HG02852 (cell line): ENCODE data around the gene CCNK.

Experiments
- ATAC-seq: cut with Tn5 transposase; IDR thresholded peaks from one replicate; pipeline ENCODE4 v1.9.1; 2021; ENCODE audit warnings: mild to moderate bottlenecking, moderate library complexity; ENCODE audit not compliant: unreplicated experiment

Gene CCNK

DNA sequence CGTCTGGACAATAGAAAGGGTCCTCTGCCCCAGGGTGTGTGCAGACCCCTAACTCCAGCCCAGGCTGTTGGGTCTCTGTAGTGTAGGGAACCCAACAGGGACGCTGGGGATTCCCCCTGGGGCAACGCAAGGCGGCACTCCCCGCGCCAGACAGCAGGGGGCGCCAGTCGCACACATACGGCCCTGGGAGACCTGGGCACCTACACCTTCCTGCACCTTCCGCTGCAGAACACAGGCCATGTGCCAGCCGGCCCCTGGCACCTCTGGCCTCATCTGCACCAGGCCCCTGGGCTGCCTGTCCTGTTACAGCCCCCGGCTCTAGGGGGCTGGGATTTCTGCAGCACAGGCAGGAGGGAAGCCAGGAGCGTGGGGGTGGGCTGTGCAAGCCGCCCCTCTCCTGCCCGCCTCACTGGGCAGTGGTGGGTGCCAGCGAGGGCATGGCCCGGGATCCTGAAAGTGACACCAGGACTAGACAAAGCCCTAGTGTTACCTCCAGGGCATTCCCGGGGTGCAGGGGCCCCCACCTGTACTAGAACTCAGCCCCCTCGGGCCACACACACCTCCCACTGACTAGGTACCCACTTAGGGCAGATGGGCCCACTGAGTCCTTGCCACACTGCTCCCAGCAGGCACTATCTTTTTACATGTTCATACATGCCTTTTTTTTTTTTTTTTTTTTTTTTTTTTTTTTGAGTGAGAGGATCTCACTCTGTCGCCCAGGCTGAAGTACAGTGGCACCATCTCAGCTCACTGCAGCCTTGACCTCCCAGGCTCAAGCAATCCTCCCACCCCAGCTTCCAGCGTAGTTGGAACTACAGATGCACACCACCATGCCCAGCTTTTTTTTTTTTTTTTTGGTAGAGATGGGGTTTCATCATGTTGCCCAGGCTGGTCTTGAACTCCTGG lies 37.5 kb downstream of the CCNK start:
- ATAC-seq: peak; percentile 68

- no peak for ATAC-seq
Measured at GRCh38 chr14:99519347-99519881, 38.2 kb downstream of the CCNK start.

DNA sequence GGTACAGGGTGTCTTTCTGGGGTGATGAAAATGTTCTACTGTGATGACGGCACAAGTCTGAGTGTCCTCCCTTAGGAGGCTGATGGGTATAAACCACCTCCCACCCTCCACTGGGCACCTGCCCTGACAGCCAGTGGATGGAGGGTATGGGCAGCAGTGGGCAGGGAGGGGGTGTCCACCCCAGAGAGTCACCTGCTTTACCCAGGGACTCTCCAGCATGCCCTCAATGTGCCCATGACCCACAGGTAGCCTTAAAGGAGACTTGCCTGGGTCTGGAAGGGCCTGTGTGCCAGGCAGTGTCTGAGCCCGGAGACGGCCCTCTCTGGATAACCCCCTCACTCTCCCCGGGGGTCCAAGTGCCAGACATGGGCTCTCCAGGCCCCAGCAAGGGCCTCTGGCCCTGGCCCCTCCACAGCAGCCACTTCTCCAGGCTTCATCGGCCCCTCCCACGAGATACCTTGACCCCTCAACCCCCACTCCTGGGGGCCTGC lies 38.8 kb downstream of the CCNK start:
- no peak for ATAC-seq

GRCh38 chr14:99520571-99521081 lies 39.4 kb downstream of the CCNK start:
- no peak for ATAC-seq

GRCh38 chr14:99521176-99522024 lies 40.2 kb downstream of the CCNK start:
- ATAC-seq: no peak

GRCh38 chr14:99522025-99522401 lies 40.8 kb downstream of the CCNK start:
- ATAC-seq: no peak

GRCh38 chr14:99522457-99522891 lies 41.3 kb downstream of the CCNK start:
- no peak for ATAC-seq

GRCh38 chr14:99522934-99523703 lies 41.9 kb downstream of the CCNK start:
- no peak for ATAC-seq

DNA sequence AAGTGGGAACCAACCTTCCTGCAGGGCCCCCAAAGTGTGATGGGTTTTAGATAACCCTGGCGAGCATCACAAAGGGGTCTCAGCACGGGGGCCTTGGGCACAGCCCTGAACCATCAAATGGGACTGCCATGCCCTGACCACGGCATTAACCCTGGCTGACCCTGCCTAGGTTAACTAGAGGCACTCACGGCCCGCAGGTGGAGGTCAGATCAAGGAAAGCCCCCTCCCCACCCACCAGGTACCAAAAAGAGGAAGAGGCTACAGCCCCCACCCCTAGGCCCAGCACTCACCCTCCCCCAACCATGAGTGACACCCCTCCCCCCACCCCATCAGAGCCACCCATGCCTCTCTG lies 42.5 kb downstream of the CCNK start:
- ATAC-seq: no peak

GRCh38 chr14:99524091-99524661 lies 43.0 kb downstream of the CCNK start:
- no peak for ATAC-seq

DNA sequence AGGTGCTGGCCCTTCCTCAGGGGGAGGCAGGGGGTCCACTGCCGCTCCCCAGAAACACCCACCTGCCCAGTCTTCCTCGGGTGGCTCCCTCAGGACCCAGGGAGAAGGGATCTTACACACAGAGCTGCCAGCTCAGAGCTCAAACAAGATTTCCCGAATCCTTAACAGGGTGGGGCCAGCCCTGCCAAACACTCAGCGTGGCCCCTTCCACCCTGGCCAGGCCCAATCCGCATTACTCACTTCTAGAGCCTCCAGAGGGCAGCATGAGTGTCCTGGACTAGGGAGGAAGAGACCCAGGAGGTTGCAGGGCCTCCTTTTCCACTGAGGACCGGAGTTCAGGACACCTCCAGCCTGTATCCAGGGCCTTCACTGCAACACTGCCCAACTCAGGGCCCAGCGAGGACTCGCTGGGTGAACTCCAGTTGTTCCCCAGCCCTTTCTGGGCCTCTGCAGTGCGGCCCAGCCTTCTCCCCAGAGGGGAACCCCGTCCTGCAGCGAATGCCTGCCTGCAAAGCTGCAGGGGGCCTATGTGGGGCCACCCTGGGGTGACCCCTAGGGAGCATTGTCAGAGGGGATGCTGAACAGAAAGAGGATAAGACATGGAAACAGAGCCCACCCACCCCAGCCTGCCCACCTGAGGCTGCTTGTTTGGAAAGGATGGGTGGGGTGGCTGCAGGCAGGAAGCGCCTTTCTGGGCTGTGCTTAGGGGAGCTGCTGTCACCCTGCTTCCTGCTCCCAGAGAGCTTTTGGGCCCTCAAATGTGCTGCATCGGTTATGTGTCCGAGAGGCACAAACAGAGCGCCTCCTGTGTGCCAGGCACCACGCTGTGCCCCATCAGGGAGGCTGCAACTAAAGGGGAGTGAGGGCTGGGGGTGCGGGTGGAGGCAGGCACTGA lies 43.8 kb downstream of the CCNK start:
- no peak for ATAC-seq

DNA sequence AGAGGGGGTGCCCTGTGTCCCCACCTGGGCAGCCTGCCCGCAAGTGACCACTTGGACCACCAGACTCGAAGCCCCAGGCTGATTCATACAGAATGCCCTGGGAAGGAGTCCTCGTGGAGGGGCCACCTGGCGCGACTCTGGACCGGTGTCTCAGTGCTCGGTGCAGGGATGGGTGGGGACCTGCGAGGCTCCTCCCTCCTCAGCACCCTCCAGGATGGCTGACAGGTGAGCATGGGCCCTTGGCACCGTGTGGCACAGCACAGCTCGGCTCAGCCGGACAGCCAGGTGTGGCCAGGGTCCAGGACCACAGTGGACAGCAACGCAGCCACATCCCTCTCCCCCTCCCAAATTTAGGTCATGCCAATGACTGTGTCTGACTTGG lies 44.5 kb downstream of the CCNK start:
- no peak for ATAC-seq

- ATAC-seq: no peak
Measured at GRCh38 chr14:99527026-99527425, 45.8 kb downstream of the CCNK start.

- no peak for ATAC-seq
Measured at GRCh38 chr14:99527427-99528076, 46.3 kb downstream of the CCNK start.

GRCh38 chr14:99529899-99530298 lies 48.7 kb downstream of the CCNK start:
- ATAC-seq: no peak

DNA sequence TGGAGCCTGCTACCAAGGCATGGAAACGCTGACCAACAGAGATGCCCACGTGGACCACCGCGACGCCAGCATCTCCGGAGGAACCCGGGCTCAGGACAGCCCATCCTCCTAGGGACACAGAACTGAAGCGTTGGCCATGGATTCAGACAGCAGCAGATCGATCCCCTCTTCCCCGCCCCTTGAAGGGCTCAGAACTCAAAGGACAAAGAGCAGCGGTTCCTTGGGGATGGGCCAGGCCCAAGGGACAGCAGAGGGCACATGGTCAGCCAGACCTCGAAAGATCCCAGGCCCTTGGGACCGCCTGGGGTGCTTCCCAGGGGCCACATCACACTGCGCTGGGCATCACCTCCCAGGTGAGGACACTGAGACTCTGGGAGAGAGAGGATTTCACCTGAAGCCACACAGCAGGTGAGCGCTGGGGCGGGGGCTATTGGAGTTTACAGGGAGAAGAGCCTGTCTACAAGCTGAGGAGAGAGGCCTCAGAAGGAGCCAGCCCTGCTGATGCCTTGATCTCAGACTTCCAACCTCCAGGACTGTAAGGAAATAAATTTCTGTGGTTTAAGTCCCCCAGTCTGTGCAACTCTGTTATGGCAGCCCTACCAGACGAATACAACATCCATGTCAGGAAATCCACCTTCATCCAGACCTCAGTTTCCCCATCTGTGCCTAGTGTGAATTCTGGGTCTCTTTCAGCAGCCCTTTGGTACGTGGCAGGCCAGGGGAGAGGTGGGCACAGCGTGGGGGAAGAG lies 49.4 kb downstream of the CCNK start:
- no peak for ATAC-seq

DNA sequence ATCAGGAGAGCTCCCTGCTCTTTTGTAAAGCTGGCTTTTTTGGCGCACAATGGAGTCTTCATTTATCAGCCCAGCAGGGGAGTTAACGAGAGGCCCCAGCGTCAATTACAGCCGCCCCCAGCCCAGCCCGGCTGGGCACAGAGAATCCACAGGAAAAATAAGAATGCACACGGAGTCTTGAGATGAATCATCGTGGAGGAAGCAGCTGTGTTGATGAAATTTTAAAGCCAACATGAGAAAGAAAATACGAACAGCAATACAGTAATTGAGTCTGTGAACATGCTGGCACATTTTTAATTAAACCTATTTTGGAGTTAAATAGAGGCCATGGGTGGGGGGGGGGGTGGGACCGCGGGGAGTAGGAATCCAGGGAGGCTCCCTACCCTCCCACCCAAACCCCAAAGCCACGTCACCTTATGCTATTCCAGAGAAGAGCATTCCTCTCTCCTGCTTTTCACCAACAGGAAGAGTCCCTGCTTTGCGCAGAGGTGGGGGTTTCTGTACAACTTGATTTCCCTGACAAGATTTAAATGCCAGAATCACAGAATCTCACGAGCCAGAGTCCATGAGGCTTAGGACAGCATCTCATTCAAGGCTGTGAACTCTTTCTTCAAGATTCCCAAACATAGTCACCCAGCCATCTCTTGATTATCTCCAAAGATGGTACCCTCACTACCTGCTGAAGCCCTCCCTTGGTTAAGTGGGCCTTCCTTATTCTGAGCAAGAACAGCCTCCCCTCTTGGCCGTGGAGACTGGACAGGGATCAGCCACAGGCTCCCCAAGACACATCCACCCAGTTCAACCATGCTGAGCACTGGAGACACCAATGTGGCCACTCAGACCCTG lies 50.3 kb downstream of the CCNK start:
- no peak for ATAC-seq
